Spleen (tissue), 11 donors: ENCODE measurements around the gene KIN. TPM values are rescaled to one million over a fixed set of nuclear protein-coding genes. Genes with fewer than 3 reads are reported as not detected.

ENCODE experiments used
- DNase-seq: peaks from one replicate; pipeline ENCODE4 v3.0.0-alpha.2; 2020
- H3K27ac ChIP-seq, 8 donors: fragments of 200-600 bp; sonication (generic) in 7 of 8; 1 replicate in 4 of 8; 2 replicates in 4 of 8; pipeline versions ENCODE4 v1.5.0 to v1.8.0; 2016 to 2021; ENCODE audit warnings: inconsistent platforms in 4 of 8, mild to moderate bottlenecking in 4 of 8, moderate library complexity in 1 of 8
- H3K27me3 ChIP-seq, 7 donors: fragments of 200-600 bp; sonication (generic) in 6 of 7; replicated peaks in 1 of 7; 1 replicate in 4 of 7; 2 replicates in 3 of 7; pipeline versions ENCODE4 v1.5.0 to v1.8.0; 2016 to 2021; ENCODE audit warnings: inconsistent platforms in 3 of 7, mild to moderate bottlenecking in 1 of 7
- H3K36me3 ChIP-seq, 6 donors: fragments of 200-600 bp; sonication (generic) in 5 of 6; 1 replicate in 4 of 6; 2 replicates in 2 of 6; pipeline versions ENCODE4 v1.5.0 to v1.8.0; 2016 to 2021; ENCODE audit warnings: inconsistent platforms in 2 of 6
- H3K4me1 ChIP-seq, 6 donors: fragments of 200-600 bp; sonication (generic) in 5 of 6; 1 replicate in 3 of 6; 2 replicates in 3 of 6; pipeline versions ENCODE4 v1.5.0 to v1.8.0; 2016 to 2021; ENCODE audit warnings: inconsistent platforms in 3 of 6
- H3K4me3 ChIP-seq, 8 donors: fragments of 200-600 bp; sonication (generic) in 7 of 8; 1 replicate in 4 of 8; 2 replicates in 4 of 8; pipeline versions ENCODE4 v1.5.0 to v1.8.0; 2016 to 2021; ENCODE audit warnings: inconsistent platforms in 4 of 8, mild to moderate bottlenecking in 4 of 8, moderate library complexity in 2 of 8
- H3K9me3 ChIP-seq, 8 donors: fragments of 200-600 bp; sonication (generic) in 7 of 8; 1 replicate in 4 of 8; 2 replicates in 4 of 8; pipeline versions ENCODE4 v1.5.0 to v1.8.0; 2016 to 2021; ENCODE audit warnings: inconsistent platforms in 4 of 8
- POLR2A ChIP-seq, 3 donors: fragments of 450-650 bp; IDR thresholded peaks; one replicate each; pipeline ENCODE4 v1.5.1; 2017; ENCODE audit warnings: antibody characterized with exemption in 3 of 3, mild to moderate bottlenecking in 1 of 3
- POLR2AphosphoS5 ChIP-seq, 3 donors: sonication (generic); formaldehyde crosslinking; IDR thresholded peaks; one replicate each; pipeline ENCODE4 v1.5.1; 2017; ENCODE audit warnings: antibody characterized with exemption in 3 of 3
- WGBS, 5 donors: extraction: QIAGEN DNeasy Blood & Tissue Kit in 3 of 5; methylation state at CpG; one replicate each; pipeline versions ENCODE4 v1.1.5 to v1.1.7; 2013 to 2018; 5-methylcytosine and 5-hydroxymethylcytosine counted together
- intact Hi-C: fragments of 100-400 bp; cut with DNase I; formaldehyde crosslinking; loops from one replicate; pipeline ENCODE4 v1.15.0; 2023; ENCODE audit warnings: low total_unique reads
- polyA plus RNA-seq, 3 donors: library from polyadenylated mRNA; stranded (reverse); fragments of 200-250 nt; gene quantifications; one replicate each; pipeline ENCODE4 v1.2.1, GENCODE V29; 2013
- total RNA-seq, 7 donors: library from RNA; depleted of rRNA in 3 of 7; stranded (reverse); fragments of >200 nt in 3 of 7; fragmentation: NEBNext Ultra II Directional in 4 of 7; extraction: Animal tissue kit (Norgen Biotek cat#: 25700) in 4 of 7; gene quantifications; one replicate each; pipeline versions ENCODE4 v1.1.0 to v1.2.1, GENCODE V29; 2016 to 2021
- TF ChIP-seq, protein P1 (sequence below), 11 experiments: fragments of 200-600 bp in 7 of 11; fragments of 450-650 bp in 4 of 11; sonication (generic) in 4 of 11; IDR thresholded peaks in 8 of 11; conservative IDR thresholded peaks in 3 of 11; 1 replicate in 7 of 11; 2 replicates in 4 of 11; pipeline versions ENCODE4 v1.4.0 to v1.8.0; 2016 to 2021; ENCODE audit warnings: antibody characterized with exemption in 11 of 11, inconsistent platforms in 4 of 11, mild to moderate bottlenecking in 1 of 11
- donor health status: healthy with polysubstance abuse.
- donor health status: DM: no; HTN: no; CAD: no; lungs with moderate emphysema.
- donor health status: DM: no; HTN: no; CAD: no.
- donor health status: Bipolar disorder and iron deficiency.
- donor health status: healthy.
- donor health status: DM: no; HTN: no; CAD: no.
- donor health status: DM: yes; HTN: yes; CAD: no.

Gene KIN
- total and polyA plus RNA-seq, 10 donors = 9.2 to 16.0 (median 11.4) TPM

- 81 to 87% (median 86%) methylated on average over 4 of the region's 4 CpGs for WGBS, 5 donors
- H3K4me1 ChIP-seq = no peaks in the 10 kb centered on the region
- peaks cover 0 to 45% (median 3%) of the 10 kb centered on the region in 7 donors for H3K27me3 ChIP-seq
- H3K9me3 ChIP-seq = peaks cover 0 to 5% (median 0%) of the 10 kb centered on the region in 8 donors
- no peak overlapping the region for H3K4me3 ChIP-seq
- H3K27ac ChIP-seq = no peak overlapping the region
- no peak for DNase-seq
- TF ChIP-seq POLR2A (IDR thresholded peaks at IDR 0.05) (no peak), POLR2AphosphoS5 (IDR thresholded peaks at IDR 0.05) (no peak)
- TF ChIP-seq, protein P1, sequence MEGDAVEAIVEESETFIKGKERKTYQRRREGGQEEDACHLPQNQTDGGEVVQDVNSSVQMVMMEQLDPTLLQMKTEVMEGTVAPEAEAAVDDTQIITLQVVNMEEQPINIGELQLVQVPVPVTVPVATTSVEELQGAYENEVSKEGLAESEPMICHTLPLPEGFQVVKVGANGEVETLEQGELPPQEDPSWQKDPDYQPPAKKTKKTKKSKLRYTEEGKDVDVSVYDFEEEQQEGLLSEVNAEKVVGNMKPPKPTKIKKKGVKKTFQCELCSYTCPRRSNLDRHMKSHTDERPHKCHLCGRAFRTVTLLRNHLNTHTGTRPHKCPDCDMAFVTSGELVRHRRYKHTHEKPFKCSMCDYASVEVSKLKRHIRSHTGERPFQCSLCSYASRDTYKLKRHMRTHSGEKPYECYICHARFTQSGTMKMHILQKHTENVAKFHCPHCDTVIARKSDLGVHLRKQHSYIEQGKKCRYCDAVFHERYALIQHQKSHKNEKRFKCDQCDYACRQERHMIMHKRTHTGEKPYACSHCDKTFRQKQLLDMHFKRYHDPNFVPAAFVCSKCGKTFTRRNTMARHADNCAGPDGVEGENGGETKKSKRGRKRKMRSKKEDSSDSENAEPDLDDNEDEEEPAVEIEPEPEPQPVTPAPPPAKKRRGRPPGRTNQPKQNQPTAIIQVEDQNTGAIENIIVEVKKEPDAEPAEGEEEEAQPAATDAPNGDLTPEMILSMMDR (IDR thresholded peaks at IDR 0.05 in 8 of 11, conservative IDR thresholded peaks at IDR 0.05 in 3 of 11) = no peak
- intact Hi-C loops = no loop called here
- no peaks in the 10 kb centered on the region for H3K36me3 ChIP-seq
These were observed 81.2 kb downstream of the KIN start for GRCh38 chr10:7706534-7707073.

DNA sequence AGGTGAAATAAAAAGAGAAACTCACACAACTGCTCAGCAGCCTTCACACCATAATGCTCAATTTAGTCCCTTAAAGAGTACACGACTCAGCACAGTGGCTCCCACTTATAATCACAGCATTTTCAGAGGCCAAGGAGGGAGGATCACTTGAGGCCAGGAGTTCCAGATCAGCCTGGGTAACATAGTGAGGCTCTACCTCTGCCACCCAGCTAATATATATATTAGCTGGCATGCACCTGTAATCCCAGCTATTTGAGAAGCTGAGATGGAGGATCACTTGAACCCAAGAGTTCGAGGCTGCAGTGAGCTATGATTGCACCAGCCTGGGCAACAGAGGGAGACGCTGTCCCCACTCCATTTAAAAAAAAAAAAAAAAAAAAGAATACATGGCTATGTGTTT lies 82.5 kb downstream of the KIN start:
- WGBS, 5 donors = 74 to 88% (median 84%) methylated on average over 3 of the region's 3 CpGs
- no peak overlapping the region for H3K4me3 ChIP-seq
- no peak for DNase-seq
- intact Hi-C loops = no loop called here
- no peaks in the 10 kb centered on the region for H3K4me1 ChIP-seq
- peaks cover 0 to 53% (median 3%) of the 10 kb centered on the region in 7 donors for H3K27me3 ChIP-seq
- no peaks in the 10 kb centered on the region for H3K9me3 ChIP-seq
- TF ChIP-seq, protein P1 (IDR thresholded peaks at IDR 0.05 in 8 of 11, conservative IDR thresholded peaks at IDR 0.05 in 3 of 11) = no peak
- no peak for TF ChIP-seq POLR2AphosphoS5 (IDR thresholded peaks at IDR 0.05)
- TF ChIP-seq POLR2A (IDR thresholded peaks at IDR 0.05) = no peak
- no peak overlapping the region for H3K27ac ChIP-seq
- H3K36me3 ChIP-seq = no peaks in the 10 kb centered on the region

- DNase-seq = no peak
- intact Hi-C loops = no loop called here
- peaks cover 0 to 63% (median 3%) of the 10 kb centered on the region in 7 donors for H3K27me3 ChIP-seq
- no peaks in the 10 kb centered on the region for H3K4me1 ChIP-seq
- no peak overlapping the region for H3K4me3 ChIP-seq
- no peaks in the 10 kb centered on the region for H3K36me3 ChIP-seq
- H3K27ac ChIP-seq = no peak overlapping the region
- TF ChIP-seq, protein P1 (IDR thresholded peaks at IDR 0.05 in 8 of 11, conservative IDR thresholded peaks at IDR 0.05 in 3 of 11) = no peak
- TF ChIP-seq POLR2AphosphoS5 (IDR thresholded peaks at IDR 0.05) (no peak), POLR2A (IDR thresholded peaks at IDR 0.05) (no peak)
- WGBS, 5 donors = 72 to 91% (median 86%) methylated on average over 8 of the region's 8 CpGs
- H3K9me3 ChIP-seq = no peaks in the 10 kb centered on the region
These were observed 83.4 kb downstream of the KIN start for GRCh38 chr10:7704071-7705016.

GRCh38 chr10:7703140-7703539 lies 84.7 kb downstream of the KIN start, which contains the start of gene ITIH2:
ITIH2 (plus strand) TSS chr10:7703316; CDS start chr10:7703435, 119 bp downstream.
- H3K36me3 ChIP-seq = no peaks in the 10 kb centered on the region
- no peaks in the 10 kb centered on the region for H3K4me1 ChIP-seq
- H3K27me3 ChIP-seq = peaks cover 0 to 64% (median 3%) of the 10 kb centered on the region in 7 donors
- H3K4me3 ChIP-seq = no peak within 1 kb of the TSS
- no peak for DNase-seq
- TF ChIP-seq POLR2A (IDR thresholded peaks at IDR 0.05) (no peak), POLR2AphosphoS5 (IDR thresholded peaks at IDR 0.05) (no peak)
- TF ChIP-seq, protein P1 (IDR thresholded peaks at IDR 0.05 in 8 of 11, conservative IDR thresholded peaks at IDR 0.05 in 3 of 11) = no peak
- no peak within 1 kb of the TSS for H3K27ac ChIP-seq
- no peaks in the 10 kb centered on the region for H3K9me3 ChIP-seq
- WGBS, 5 donors = 64 to 79% (median 72%) methylated on average over 4 of the region's 4 CpGs
- intact Hi-C loops = no loop called here
